Right lobe of liver (tissue), 6 donors: ENCODE results near the gene DKC1. TPM values are rescaled to one million over a fixed set of nuclear protein-coding genes. Genes with fewer than 3 reads are reported as not detected.

Source experiments
- ATAC-seq, 4 donors: fragments of 200-7000 bp; cut with Tn5 transposase; one replicate each; pipeline ENCODE4 v1.9.1; 2020; ENCODE audit warnings: mild to moderate bottlenecking in 4 of 4, moderate library complexity in 4 of 4
- DNase-seq, 3 donors: peaks; one replicate each; pipeline ENCODE4 v3.0.0-alpha.2; 2020
- H3K27ac ChIP-seq, 3 donors: fragments of 200-600 bp; one replicate each; pipeline ENCODE4 v1.8.0; 2022
- H3K27me3 ChIP-seq, 2 donors: fragments of 200-600 bp; one replicate each; pipeline ENCODE4 v1.8.0; 2022
- H3K36me3 ChIP-seq, 4 donors: fragments of 200-600 bp; sonication (generic) in 1 of 4; one replicate each; pipeline versions ENCODE4 v1.5.1 to v1.8.0; 2017 to 2022; ENCODE audit warnings: control low read depth in 1 of 4
- H3K4me1 ChIP-seq, 4 donors: fragments of 200-600 bp; sonication (generic) in 1 of 4; one replicate each; pipeline versions ENCODE4 v1.5.1 to v1.8.0; 2017 to 2022; ENCODE audit warnings: control low read depth in 1 of 4
- H3K4me3 ChIP-seq, 3 donors: fragments of 200-600 bp; one replicate each; pipeline ENCODE4 v1.8.0; 2022
- H3K9me3 ChIP-seq, 4 donors: fragments of 200-600 bp; sonication (generic) in 1 of 4; one replicate each; pipeline versions ENCODE4 v1.5.1 to v1.8.0; 2017 to 2022; ENCODE audit warnings: control low read depth in 1 of 4
- CTCF ChIP-seq, 4 donors: fragments of 200-600 bp in 3 of 4; fragments of 450-650 bp in 1 of 4; IDR thresholded peaks; one replicate each; pipeline versions ENCODE4 v1.5.1 to v1.8.0; 2016 to 2022; ENCODE audit warnings: antibody characterized with exemption in 4 of 4, mild to moderate bottlenecking in 2 of 4
- POLR2A ChIP-seq: fragments of 450-650 bp; IDR thresholded peaks from one replicate; pipeline ENCODE4 v1.6.1; 2017; ENCODE audit warnings: antibody characterized with exemption, mild to moderate bottlenecking
- WGBS: methylation state at CpG from one replicate; pipeline ENCODE4 v1.1.6; 2018; ENCODE audit warnings: low coverage, low lambda C conversion rate; ENCODE audit not compliant: insufficient coverage; ENCODE audit errors: missing lambda C conversion rate; 5-methylcytosine and 5-hydroxymethylcytosine counted together
- intact Hi-C, 2 donors: fragments of 100-400 bp; cut with DNase I; formaldehyde crosslinking; loops; one replicate each; pipeline versions ENCODE4 v1.11.2 to v1.14.1; 2022
- total RNA-seq, 6 experiments: library from RNA; depleted of rRNA in 2 of 6; stranded (reverse); fragments of >200 nt in 2 of 6; fragmentation: NEBNext Ultra II Directional in 3 of 6; extraction: Animal tissue kit (Norgen Biotek cat#: 25700) in 3 of 6; gene quantifications; one replicate each; pipeline versions ENCODE4 v1.1.0 to v1.2.4, GENCODE V29; 2016 to 2023
- donor health status: DM: no; HTN: yes; CAD: no.
- donor health status: DM: no; HTN: no; CAD: no.
- donor health status: DM: no; HTN: no; CAD: no.
- donor health status: DM: no; HTN: yes; CAD: no.
- donor health status: DM: no; HTN: yes; CAD: no.

DKC1 gene
- total RNA-seq, 6 experiments from 2014 or later = 9.7 to 21.2 (median 17.7) TPM

GRCh38 chrX:154776753-154777152, 14.1 kb downstream of the DKC1 start:
- ATAC-seq (no peak), DNase-seq (no peak)
- Histone ChIP-seq H3K4me3 (no peak overlapping the region), H3K9me3 (no peaks in the 10 kb centered on the region), H3K4me1 (no peaks in the 10 kb centered on the region), H3K27ac (no peak overlapping the region), H3K36me3 (peaks cover 0 to 25% (median 4%) of the 10 kb centered on the region in 4 donors), H3K27me3 (no peaks in the 10 kb centered on the region)
- WGBS = 82% methylated on average over 2 of the region's 2 CpGs
- intact Hi-C loops = no loop called here
- TF ChIP-seq POLR2A (no peak), CTCF (IDR thresholded peaks at IDR 0.05) (no peak)

- no peak overlapping the region for H3K4me3 ChIP-seq
- peaks cover 0 to 19% (median 4%) of the 10 kb centered on the region in 4 donors for H3K36me3 ChIP-seq
- no peaks in the 10 kb centered on the region for H3K27me3 ChIP-seq
- intact Hi-C loops = no loop called here
- no peak overlapping the region for H3K27ac ChIP-seq
- WGBS = 100% methylated on average over 2 of the region's 4 CpGs
- DNase-seq (no peak), ATAC-seq (no peak)
- TF ChIP-seq POLR2A (no peak), CTCF (IDR thresholded peaks at IDR 0.05) (no peak)
- H3K4me1 ChIP-seq = no peaks in the 10 kb centered on the region
- H3K9me3 ChIP-seq = no peaks in the 10 kb centered on the region
Measured at GRCh38 chrX:154779261-154779660, 16.6 kb downstream of the DKC1 start.

GRCh38 chrX:154780968-154781367, 18.3 kb downstream of the DKC1 start:
- DNase-seq (peak in 2 of 3 donors; percentile 56 to 61), ATAC-seq (peak; percentile 24 to 83 (median 54))
- 49% methylated on average over 6 of the region's 9 CpGs for WGBS
- Histone ChIP-seq H3K4me1 (no peaks in the 10 kb centered on the region), H3K36me3 (peaks cover 0 to 8% (median 1%) of the 10 kb centered on the region in 4 donors), H3K27me3 (no peaks in the 10 kb centered on the region), H3K4me3 (no peak overlapping the region), H3K27ac (no peak overlapping the region), H3K9me3 (no peaks in the 10 kb centered on the region)
- intact Hi-C loops = no loop called here
- no peak for TF ChIP-seq CTCF (IDR thresholded peaks at IDR 0.05)
- TF ChIP-seq POLR2A = no peak

GRCh38 chrX:154784149-154784995, 21.7 kb downstream of the DKC1 start:
- DNase-seq (no peak), ATAC-seq (peak in 1 of 4 donors; percentile 24)
- WGBS = 54% methylated on average over 13 of the region's 13 CpGs
- Histone ChIP-seq H3K4me1 (no peaks in the 10 kb centered on the region), H3K36me3 (no peaks in the 10 kb centered on the region), H3K9me3 (no peaks in the 10 kb centered on the region), H3K27me3 (no peaks in the 10 kb centered on the region), H3K27ac (no peak overlapping the region), H3K4me3 (no peak overlapping the region)
- no peak for TF ChIP-seq POLR2A
- TF ChIP-seq CTCF (IDR thresholded peaks at IDR 0.05) = no peak
- intact Hi-C loops = no loop called here
